Cardiac septum (tissue), 1 donor: ENCODE results near the gene IRAK1. TPM values are rescaled to one million over a fixed set of nuclear protein-coding genes. Genes with fewer than 3 reads are reported as not detected.

Experiments
- DNase-seq: peaks from one replicate; pipeline ENCODE4 v3.0.0-alpha.2; 2020; ENCODE audit warnings: low spot score
- intact Hi-C: fragments of 100-400 bp; cut with DNase I; formaldehyde crosslinking; loops from one replicate; pipeline ENCODE4 v1.14.0; 2022
- long read RNA-seq: library from polyadenylated mRNA; unstranded; transcript quantifications from one replicate; pipeline ENCODE4 v2.0.0, GENCODE V29; 2021
- total RNA-seq: library from RNA; stranded (reverse); fragmentation: NEBNext Ultra II Directional; extraction: Animal tissue kit (Norgen Biotek cat#: 25700); gene quantifications from one replicate; pipeline ENCODE4 v1.2.1, GENCODE V29; 2021
- donor health status: DM: no; HTN: no; CAD: no.

The IRAK1 gene
- total RNA-seq: 30.6 TPM
- long read RNA-seq, transcript IRAK1-203 (14 exons, 3,666 nt): major isoform, 33 of 114 reads
- long read RNA-seq, transcript IRAK1-204 (14 exons, 2,049 nt): minor isoform, 8 of 114 reads
- long read RNA-seq, partial matches to known transcripts: 55 of 114 reads
- long read RNA-seq, other reads (novel, unspliced or antisense): 16 of 114 reads

- intact Hi-C loops: loop anchor here (5.0 kb wide), 1 partner anchor 77 kb away; the partner anchor contains the start of gene MECP2
- no peak for DNase-seq
Observed at GRCh38 chrX:154019633-154020528, at the start of gene IRAK1. Gene IRAK1, minus strand, starts transcription at chrX:154019902. Its CDS starts 90 bp downstream, at chrX:154019812.

GRCh38 chrX:154068560-154068959, 48.9 kb upstream of the IRAK1 start:
- no peak for DNase-seq
- intact Hi-C loops: no loop called here

- intact Hi-C loops: no loop called here
- DNase-seq: no peak
Observed at GRCh38 chrX:154064637-154065435, 45.1 kb upstream of the IRAK1 start.

GRCh38 chrX:154063234-154063633, 43.5 kb upstream of the IRAK1 start:
- intact Hi-C loops: no loop called here
- no peak for DNase-seq

- intact Hi-C loops: no loop called here
- DNase-seq: no peak
Observed at GRCh38 chrX:154061801-154062200, 42.1 kb upstream of the IRAK1 start.

GRCh38 chrX:154059729-154060245, 40.1 kb upstream of the IRAK1 start:
- DNase-seq: no peak
- intact Hi-C loops: no loop called here

- DNase-seq: no peak
- intact Hi-C loops: no loop called here
Observed at GRCh38 chrX:154059231-154059630, 39.5 kb upstream of the IRAK1 start.

DNA sequence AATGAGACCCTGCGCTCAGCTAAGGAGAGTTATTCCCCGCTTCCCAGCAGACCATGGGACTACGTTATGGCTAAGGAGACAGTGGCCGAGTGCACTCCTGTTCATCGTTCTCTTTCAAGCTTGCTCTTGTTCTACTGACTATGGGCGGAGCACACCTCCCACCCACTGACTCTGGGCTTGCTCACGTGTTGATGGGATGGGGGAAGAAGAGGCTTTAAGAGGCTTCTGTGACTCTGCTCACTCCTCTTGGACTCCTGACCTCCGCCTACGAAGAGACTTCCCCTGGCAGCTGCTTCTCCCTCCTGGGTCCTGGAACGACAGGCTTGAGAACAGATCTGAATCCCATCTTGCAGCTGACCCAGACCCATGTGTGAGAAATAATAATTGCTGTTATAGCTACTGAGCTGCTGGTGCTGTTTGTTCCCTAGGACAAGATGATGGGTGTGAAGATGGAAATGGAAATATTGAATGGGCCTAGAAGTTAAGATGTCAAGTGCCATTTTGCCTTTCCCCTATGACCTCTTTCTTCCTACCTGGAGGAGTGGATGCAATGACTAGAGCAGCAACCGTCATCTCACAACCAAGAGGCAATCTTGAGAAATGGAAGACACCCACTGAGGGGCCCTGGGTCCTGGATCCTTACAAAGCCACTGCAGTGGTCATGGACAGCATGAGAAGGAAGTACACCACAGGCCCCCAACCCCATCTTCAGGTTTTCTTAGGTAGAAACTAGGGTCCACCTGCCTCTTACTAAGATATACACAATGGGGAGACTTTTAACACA, 38.7 kb upstream of the IRAK1 start:
- DNase-seq: no peak
- intact Hi-C loops: no loop called here

GRCh38 chrX:154057791-154058190, 38.1 kb upstream of the IRAK1 start:
- no peak for DNase-seq
- intact Hi-C loops: no loop called here

DNA sequence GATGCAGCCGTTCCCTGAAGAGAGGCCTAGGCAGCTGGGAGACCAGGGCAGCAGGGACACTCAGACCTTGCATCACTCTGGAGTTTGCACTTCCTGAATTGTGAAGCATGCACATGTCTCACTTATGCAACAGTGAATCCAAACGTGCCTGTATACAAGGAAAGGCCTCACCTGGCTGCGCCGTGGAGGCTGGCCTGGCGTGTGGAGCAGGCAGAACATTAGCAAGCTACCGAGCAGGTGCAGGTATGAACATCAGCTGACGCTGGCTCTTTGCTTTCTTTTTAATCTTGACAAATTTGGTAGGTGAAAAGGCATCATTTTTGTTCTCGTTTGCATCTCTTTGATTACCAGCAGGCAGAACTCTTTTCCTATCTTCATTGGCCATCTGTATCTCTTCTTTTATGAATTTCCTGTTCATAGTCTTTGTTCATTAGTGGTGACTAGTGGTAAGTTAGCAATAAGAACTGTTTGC, 37.1 kb upstream of the IRAK1 start:
- intact Hi-C loops: no loop called here
- no peak for DNase-seq

GRCh38 chrX:154051201-154051810, 31.6 kb upstream of the IRAK1 start:
- intact Hi-C loops: loop anchor here (2.0 kb wide), 1 partner anchor 39 kb away; no protein-coding TSS in a partner anchor
- no peak for DNase-seq

GRCh38 chrX:154050113-154050495, 30.4 kb upstream of the IRAK1 start:
- intact Hi-C loops: loop anchor here (2.0 kb wide), 1 partner anchor 37 kb away; no protein-coding TSS in a partner anchor
- no peak for DNase-seq

DNA sequence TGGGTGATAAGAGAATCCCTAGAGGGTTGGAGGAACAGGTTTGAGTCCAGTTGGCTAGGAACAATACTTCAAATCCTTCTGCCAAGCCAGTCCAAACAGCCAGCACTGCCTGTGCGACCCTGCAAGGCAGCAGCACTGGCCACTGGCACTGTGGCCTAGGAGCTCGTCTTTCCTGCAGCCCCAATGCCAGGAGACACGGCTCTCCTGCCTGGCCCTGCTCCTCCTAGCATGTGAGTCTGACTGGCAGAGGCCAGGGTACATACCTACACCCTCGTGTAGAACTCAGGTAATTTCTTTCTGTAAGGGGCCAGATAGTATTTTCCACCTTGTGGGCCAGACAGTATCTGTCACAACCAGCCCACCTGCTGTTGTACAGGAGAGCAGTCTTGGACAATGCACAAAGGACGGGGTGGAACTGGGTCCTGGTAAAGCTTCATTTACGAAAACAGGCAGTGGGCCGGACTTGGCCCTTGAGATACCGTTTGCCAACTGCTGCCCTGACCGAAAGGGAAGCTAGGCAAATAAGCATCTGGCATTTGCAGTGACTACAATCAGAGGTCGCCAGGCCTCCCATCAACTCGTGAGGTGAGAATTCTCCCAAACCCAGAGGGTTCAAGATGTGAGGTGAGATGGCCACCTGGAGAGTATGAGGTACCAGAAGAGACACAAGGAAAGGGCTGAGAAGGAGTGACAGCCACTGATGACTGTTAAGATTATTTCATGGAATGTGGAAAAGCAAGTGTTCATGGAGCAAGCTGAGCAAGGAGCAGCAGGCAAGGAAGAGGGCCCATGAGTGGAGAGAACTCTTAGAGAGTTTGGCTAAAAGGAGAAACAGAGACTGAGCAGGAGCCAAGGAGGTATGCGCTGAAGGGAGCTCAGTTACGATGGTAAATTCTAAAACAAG, 29.8 kb upstream of the IRAK1 start:
- intact Hi-C loops: loop anchor here (2.0 kb wide), 1 partner anchor 37 kb away; no protein-coding TSS in a partner anchor

GRCh38 chrX:154048398-154048797, 28.7 kb upstream of the IRAK1 start:
- intact Hi-C loops: no loop called here

More for the DNA sequence above, 29.8 kb upstream of the IRAK1 start:
- no peak for DNase-seq

DNA sequence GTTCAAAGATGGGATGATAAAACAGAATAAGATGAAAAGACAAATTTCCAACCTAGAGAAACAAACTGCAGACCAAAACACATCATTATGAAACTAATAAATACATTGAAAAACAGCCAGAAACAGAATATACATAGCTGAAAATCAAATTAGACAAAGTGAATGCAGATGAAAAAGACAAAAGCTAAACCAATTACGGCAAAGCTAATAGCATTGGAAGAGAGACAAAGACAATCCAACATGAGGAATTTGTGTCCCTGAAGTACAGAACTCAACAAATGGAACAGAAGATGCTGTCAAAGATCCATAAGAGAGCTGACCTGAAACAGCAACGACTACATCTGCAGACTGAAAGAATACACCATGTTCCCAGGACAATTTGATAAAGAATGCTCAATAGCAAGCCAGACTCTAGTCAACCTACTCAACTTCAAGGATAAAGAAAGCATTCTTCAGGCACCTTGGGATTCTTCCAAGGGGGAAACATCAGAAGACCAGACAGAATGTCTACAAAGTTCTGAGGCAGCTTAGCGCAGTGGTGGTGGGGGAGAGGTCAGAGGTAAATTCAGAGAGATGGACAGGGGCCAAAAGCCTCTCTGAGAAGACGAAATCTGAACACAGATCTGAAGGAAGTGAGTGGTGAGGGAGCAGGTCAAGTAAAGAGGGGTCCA, 27.4 kb upstream of the IRAK1 start:
- no peak for DNase-seq
- intact Hi-C loops: no loop called here

More at GRCh38 chrX:154048398-154048797, 28.7 kb upstream of the IRAK1 start:
- DNase-seq: no peak

DNA sequence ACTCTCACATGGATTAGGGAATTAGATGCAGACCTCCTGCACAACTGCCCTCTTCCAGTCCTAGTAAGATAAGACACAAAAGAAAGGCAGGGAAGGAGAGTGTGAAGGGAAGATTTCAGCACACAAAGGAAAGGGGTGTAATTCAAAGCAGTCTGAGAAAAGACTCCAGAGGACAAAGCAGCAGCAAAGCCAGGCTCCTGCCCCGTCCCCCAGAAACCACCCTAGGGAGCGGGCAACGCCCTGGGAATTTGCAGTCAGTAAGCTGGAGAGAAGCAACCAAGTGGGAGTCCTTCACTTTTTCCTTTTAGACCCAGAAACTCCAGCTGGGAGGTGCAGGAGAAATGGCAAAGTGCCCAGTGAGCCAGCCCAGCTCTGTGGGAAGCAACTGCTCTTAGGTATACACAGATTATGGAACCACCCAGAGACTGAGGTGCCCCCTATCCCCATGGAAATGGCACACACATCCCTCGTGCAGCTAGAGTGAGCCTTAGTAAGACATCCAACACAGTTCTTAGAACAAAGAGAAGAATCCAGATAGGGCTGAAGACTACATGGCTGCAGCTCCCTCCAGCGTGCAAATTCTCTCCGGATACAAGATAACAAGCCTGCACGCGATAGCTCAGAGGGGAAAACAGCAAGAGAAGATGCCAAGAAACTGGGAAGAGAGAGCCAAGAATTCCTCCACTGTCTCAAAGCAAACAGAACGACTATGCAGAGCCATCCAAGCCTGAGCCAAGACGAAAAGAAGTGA, 26.5 kb upstream of the IRAK1 start:
- no peak for DNase-seq
- intact Hi-C loops: no loop called here
